H9 (cell line): ENCODE measurements around the gene ZRANB1. TPM values are rescaled to one million over a fixed set of nuclear protein-coding genes. Genes with fewer than 3 reads are reported as not detected.
A peak's percentile ranks its signal among the peaks of the same experiment; 100 is the strongest.

Source experiments
- DNase-seq: peaks from one replicate; pipeline ENCODE4 v3.0.0-alpha.2; 2017
- H2AFZ ChIP-seq: one replicate; pipeline ENCODE4 v1.6.1; 2013; ENCODE audit warnings: mild to moderate bottlenecking, low read length, control low read depth, moderate library complexity
- H2AK5ac ChIP-seq: 2 replicates; pipeline ENCODE4 v1.6.1; 2013; ENCODE audit warnings: low read length, control low read depth, mixed read lengths; ENCODE audit not compliant: insufficient read length
- H2BK120ac ChIP-seq: one replicate; pipeline ENCODE4 v1.6.1; 2013; ENCODE audit warnings: low read depth, mild to moderate bottlenecking, low read length, control low read depth, inconsistent platforms; ENCODE audit not compliant: poor library complexity, severe bottlenecking
- H2BK12ac ChIP-seq: 2 replicates; pipeline ENCODE4 v1.6.1; 2013; ENCODE audit warnings: low read length, control low read depth, mixed read lengths, low read depth; ENCODE audit not compliant: insufficient read length
- H2BK15ac ChIP-seq: 2 replicates; pipeline ENCODE4 v1.6.1; 2013; ENCODE audit warnings: low read depth, low read length, control low read depth
- H2BK20ac ChIP-seq: one replicate; pipeline ENCODE4 v1.6.1; 2013; ENCODE audit warnings: low read depth, mild to moderate bottlenecking, low read length, control low read depth, inconsistent platforms; ENCODE audit not compliant: poor library complexity, severe bottlenecking
- H2BK5ac ChIP-seq: 2 replicates; pipeline ENCODE4 v1.6.1; 2013; ENCODE audit warnings: low read length, control low read depth, mixed read lengths; ENCODE audit not compliant: insufficient read length
- H3K14ac ChIP-seq: 2 replicates; pipeline ENCODE4 v1.6.1; 2013; ENCODE audit warnings: low read length, control low read depth; ENCODE audit not compliant: insufficient read depth
- H3K18ac ChIP-seq: 2 replicates; pipeline ENCODE4 v1.6.1; 2013; ENCODE audit warnings: low read depth, mild to moderate bottlenecking, mixed read lengths, low read length, control low read depth; ENCODE audit not compliant: insufficient read length
- H3K23ac ChIP-seq: 2 replicates; pipeline ENCODE4 v1.6.1; 2013; ENCODE audit warnings: low read length, control low read depth, mixed read lengths, low read depth; ENCODE audit not compliant: insufficient read length
- H3K23me2 ChIP-seq: 2 replicates; pipeline ENCODE4 v1.6.1; 2013; ENCODE audit warnings: low read depth, mild to moderate bottlenecking, mixed read lengths, low read length, control low read depth; ENCODE audit not compliant: insufficient read length, poor library complexity, severe bottlenecking
- H3K27ac ChIP-seq: 2 replicates; pipeline ENCODE4 v1.5.1; 2013; ENCODE audit warnings: low read length, control low read depth, mixed read lengths, low read depth; ENCODE audit not compliant: insufficient read length
- H3K27me3 ChIP-seq: 2 replicates; pipeline ENCODE4 v1.6.1; 2013; ENCODE audit warnings: low read length, control low read depth, inconsistent platforms; ENCODE audit not compliant: insufficient read depth
- H3K4ac ChIP-seq: 2 replicates; pipeline ENCODE4 v1.6.1; 2013; ENCODE audit warnings: low read depth, mild to moderate bottlenecking, control low read depth, inconsistent platforms, low read length, moderate library complexity
- H3K4me1 ChIP-seq: 2 replicates; pipeline ENCODE4 v1.6.1; 2013; ENCODE audit warnings: low read length, control low read depth, inconsistent platforms; ENCODE audit not compliant: insufficient read depth
- H3K4me2 ChIP-seq: 2 replicates; pipeline ENCODE4 v1.6.1; 2013; ENCODE audit warnings: low read length, control low read depth, mixed read lengths; ENCODE audit not compliant: insufficient read length, insufficient read depth
- H3K56ac ChIP-seq: 2 replicates; pipeline ENCODE4 v1.6.1; 2013; ENCODE audit warnings: low read depth, mild to moderate bottlenecking, mixed read lengths, low read length, control low read depth; ENCODE audit not compliant: insufficient read length
- H3K79me1 ChIP-seq: 2 replicates; pipeline ENCODE4 v1.6.1; 2013; ENCODE audit warnings: low read depth, mild to moderate bottlenecking, moderate library complexity, low read length, control low read depth, inconsistent platforms; ENCODE audit not compliant: insufficient read depth, poor library complexity, severe bottlenecking
- H3K79me2 ChIP-seq: 2 replicates; pipeline ENCODE4 v1.6.1; 2013; ENCODE audit warnings: low read length, control low read depth, inconsistent platforms; ENCODE audit not compliant: insufficient read depth
- H3K9ac ChIP-seq: 2 replicates; pipeline ENCODE4 v1.6.1; 2013; ENCODE audit warnings: low read length, control low read depth, mixed read lengths; ENCODE audit not compliant: insufficient read length; ENCODE audit errors: extremely low read depth
- H3K9me3 ChIP-seq: one replicate; pipeline ENCODE4 v1.6.1; 2013; ENCODE audit warnings: low read depth, low read length, inconsistent platforms; ENCODE audit not compliant: control insufficient read depth
- H3T11ph ChIP-seq: one replicate; pipeline ENCODE4 v1.6.1; 2013; ENCODE audit warnings: mild to moderate bottlenecking, low read length, control low read depth, inconsistent platforms
- H4K20me1 ChIP-seq: one replicate; pipeline ENCODE4 v1.6.1; 2013; ENCODE audit not compliant: control insufficient read depth, insufficient read length, insufficient read depth
- H4K5ac ChIP-seq: 2 replicates; pipeline ENCODE4 v1.6.1; 2013; ENCODE audit warnings: low read depth, mild to moderate bottlenecking, mixed read lengths, low read length, control low read depth; ENCODE audit not compliant: insufficient read length
- H4K8ac ChIP-seq: replicated peaks from 2 replicates; pipeline ENCODE4 v1.6.1; 2013; ENCODE audit warnings: low read length, control low read depth, mixed read lengths, low read depth; ENCODE audit not compliant: insufficient read length
- H4K91ac ChIP-seq: 2 replicates; pipeline ENCODE4 v1.6.1; 2013; ENCODE audit warnings: low read depth, mild to moderate bottlenecking, moderate library complexity, mixed read lengths, low read length, control low read depth; ENCODE audit not compliant: insufficient read length
- H3K27ac Mint-ChIP-seq, 3 experiments: 2 replicates in 2 of 3; 3 replicates in 1 of 3; pipeline ENCODE4 v1.8.0; 2020 to 2021; ENCODE audit warnings: mixed read lengths in 3 of 3, mild to moderate bottlenecking in 1 of 3, moderate library complexity in 1 of 3
- H3K27me3 Mint-ChIP-seq: 2 replicates; pipeline ENCODE4 v1.8.0; 2021; ENCODE audit warnings: low read depth, mild to moderate bottlenecking, moderate library complexity, mixed read lengths
- H3K36me3 Mint-ChIP-seq, 3 experiments: 2 replicates in 2 of 3; 3 replicates in 1 of 3; pipeline ENCODE4 v1.8.0; 2020 to 2021; ENCODE audit warnings: low read depth in 3 of 3, mixed read lengths in 3 of 3; ENCODE audit not compliant: insufficient read depth in 1 of 3
- H3K4me1 Mint-ChIP-seq, 2 experiments: 2 replicates each; pipeline ENCODE4 v1.8.0; 2020; ENCODE audit warnings: mixed read lengths in 2 of 2
- H3K4me3 Mint-ChIP-seq, 2 experiments: 2 replicates in 1 of 2; 3 replicates in 1 of 2; pipeline ENCODE4 v1.8.0; 2020 to 2021; ENCODE audit warnings: mild to moderate bottlenecking in 2 of 2, mixed read lengths in 2 of 2, moderate library complexity in 1 of 2
- H3K9me3 Mint-ChIP-seq, 2 experiments: 2 replicates in 1 of 2; 3 replicates in 1 of 2; pipeline ENCODE4 v1.8.0; 2020; ENCODE audit warnings: mild to moderate bottlenecking in 2 of 2, mixed read lengths in 2 of 2, moderate library complexity in 1 of 2
- CTCF ChIP-seq: fragments of 200-600 bp; sonication (generic); conservative IDR thresholded peaks from 3 replicates; pipeline ENCODE4 v1.8.0; 2021; ENCODE audit warnings: antibody characterized with exemption, mild to moderate bottlenecking
- WGBS: extraction: QIAGEN DNeasy Blood & Tissue Kit; methylation state at CpG from one replicate; pipeline ENCODE4 v1.1.7; 2013; ENCODE audit warnings: missing lambda C conversion rate, low lambda C conversion rate, mixed read lengths; ENCODE audit not compliant: insufficient read length; ENCODE audit errors: extremely low coverage; 5-methylcytosine and 5-hydroxymethylcytosine counted together
- total RNA-seq: library from RNA; stranded (reverse); gene quantifications from 2 replicates; pipeline ENCODE4 v1.2.1, GENCODE V29; 2021

The ZRANB1 gene
- total RNA-seq, 1 experiment from 2014 or later, result 17.4 TPM

GRCh38 chr10:124967255-124967654 lies 25.3 kb downstream of the ZRANB1 start:
- no peak overlapping the region for H3T11ph ChIP-seq
- H3K14ac ChIP-seq, result no peak overlapping the region
- no peaks in the 10 kb centered on the region for H3K23me2 ChIP-seq
- peaks cover 4% of the 10 kb centered on the region for H3K79me1 ChIP-seq
- no peak overlapping the region for H2AFZ ChIP-seq
- H3K27ac ChIP-seq, result no peak overlapping the region
- WGBS, result no CpG with 5 or more reads among the region's 2 CpGs
- no peak overlapping the region for H3K18ac ChIP-seq
- no peak overlapping the region for H2AK5ac ChIP-seq
- no peaks in the 10 kb centered on the region for H3K27me3 ChIP-seq
- H4K8ac ChIP-seq, result no peak overlapping the region
- H3K9me3 Mint-ChIP-seq, result no peaks in the 10 kb centered on the region
- TF ChIP-seq CTCF, result no peak
- peaks cover 1% of the 10 kb centered on the region; the same call in 1 of the 2 replicates for H3K79me2 ChIP-seq
- no peak overlapping the region for H3K4ac ChIP-seq
- no peak for DNase-seq
- no peak overlapping the region for H4K91ac ChIP-seq
- H3K27me3 Mint-ChIP-seq, result no peaks in the 10 kb centered on the region
- H4K20me1 ChIP-seq, result no peaks in the 10 kb centered on the region
- H3K4me1 Mint-ChIP-seq, result no peaks in the 10 kb centered on the region
- no peak overlapping the region for H3K9ac ChIP-seq
- H4K5ac ChIP-seq, result no peak overlapping the region
- no peak overlapping the region for H2BK20ac ChIP-seq
- H3K4me1 ChIP-seq, result no peaks in the 10 kb centered on the region
- H2BK120ac ChIP-seq, result no peak overlapping the region
- H2BK12ac ChIP-seq, result no peak overlapping the region
- H3K23ac ChIP-seq, result no peak overlapping the region
- H3K27ac Mint-ChIP-seq, result peak overlapping the region in 2 of 3 experiments; percentile 0 to 2; a peak in 3 of 7 replicates
- no peak overlapping the region for H2BK5ac ChIP-seq
- H2BK15ac ChIP-seq, result no peak overlapping the region
- H3K56ac ChIP-seq, result no peak overlapping the region
- no peak overlapping the region for H3K4me3 Mint-ChIP-seq
- H3K36me3 Mint-ChIP-seq, result peaks cover 4 to 21% (median 21%) of the 10 kb centered on the region in 3 experiments; a peak in 6 of 7 replicates
- no peak overlapping the region for H3K4me2 ChIP-seq
- H3K9me3 ChIP-seq, result no peaks in the 10 kb centered on the region
